GM12865 (cell line): ENCODE data around the gene EEF1AKMT4.
A peak's percentile ranks its signal among the peaks of the same experiment; 100 is the strongest.
"Not testable (repeated sequence)": the region's sequence is repeated elsewhere in the genome, so short reads cannot be mapped to it uniquely, and the experiment has no call there.

Source experiments
- DNase-seq: peaks from one replicate; pipeline ENCODE4 v3.0.0; 2010; ENCODE audit warnings: low read depth
- H3K4me3 ChIP-seq: 2 replicates; pipeline ENCODE4 v1.5.1; 2011; ENCODE audit warnings: mild to moderate bottlenecking, low read depth, low read length, control low read depth
- CTCF ChIP-seq: IDR thresholded peaks from 2 replicates; pipeline ENCODE4 v1.5.1; 2011; ENCODE audit warnings: low read length, control low read depth, low read depth, inconsistent platforms; ENCODE audit not compliant: insufficient read depth; ENCODE audit errors: missing control alignments

EEF1AKMT4 gene

GRCh38 chr3:184261270-184261853 lies 11.9 kb downstream of the EEF1AKMT4 start, which contains the start of gene CAMK2N2:
Gene CAMK2N2, minus strand, starts transcription at chr3:184261553. Its CDS starts 268 bp downstream, at chr3:184261285.
- peak within 1 kb of the TSS; percentile 54 for H3K4me3 ChIP-seq
- peak; percentile 46 for DNase-seq
- TF ChIP-seq CTCF, result no peak

GRCh38 chr3:184261854-184262763 lies 12.6 kb downstream of the EEF1AKMT4 start:
- DNase-seq, result peak; percentile 28
- peak overlapping the region; percentile 54 for H3K4me3 ChIP-seq
- TF ChIP-seq CTCF, result no peak

GRCh38 chr3:184262764-184263179 lies 13.3 kb downstream of the EEF1AKMT4 start:
- no peak for DNase-seq
- TF ChIP-seq CTCF, result no peak

GRCh38 chr3:184267249-184267648 lies 17.8 kb downstream of the EEF1AKMT4 start:
- H3K4me3 ChIP-seq, DNase-seq: not testable (repeated sequence)

More at GRCh38 chr3:184262764-184263179, 13.3 kb downstream of the EEF1AKMT4 start:
- H3K4me3 ChIP-seq, result no peak overlapping the region

GRCh38 chr3:184272269-184272668 lies 22.8 kb downstream of the EEF1AKMT4 start:
- no peak for TF ChIP-seq CTCF

GRCh38 chr3:184275381-184275701 lies 25.9 kb downstream of the EEF1AKMT4 start:
- DNase-seq, result no peak
- no peak overlapping the region for H3K4me3 ChIP-seq
- no peak for TF ChIP-seq CTCF

More at GRCh38 chr3:184272269-184272668, 22.8 kb downstream of the EEF1AKMT4 start:
- no peak overlapping the region for H3K4me3 ChIP-seq
- no peak for DNase-seq

GRCh38 chr3:184275961-184276910 lies 26.8 kb downstream of the EEF1AKMT4 start, which contains the start of gene ECE2:
Gene ECE2, plus strand, starts transcription at chr3:184276022. Its CDS starts 132 bp downstream, at chr3:184276154.
- no peak for TF ChIP-seq CTCF
- H3K4me3 ChIP-seq, result no peak within 1 kb of the TSS
- no peak for DNase-seq
